RWPE1 (cell line): ENCODE measurements around the gene UBE2D2.

Source experiments
- CTCF ChIA-PET: fragments of 350-600 bp; sonication (Branson Sonifier 250); formaldehyde crosslinking; extraction: SDS; loops from one replicate; lab custom pipeline; 2021; lab: Yijun Ruan, JAX
- POLR2A ChIA-PET: fragments of 400-600 bp; formaldehyde crosslinking; extraction: SDS; loops from one replicate; lab custom pipeline; 2020; ENCODE audit warnings: antibody characterized with exemption; ENCODE audit not compliant: low non-redundant PET; lab: Yijun Ruan, JAX
- DNase-seq: peaks from one replicate; pipeline ENCODE4 v3.0.0; 2012; ENCODE audit warnings: low spot score
- H3K27ac ChIP-seq: fragments of 450-650 bp; 2 replicates; pipeline ENCODE4 v1.5.1; 2017
- CTCF ChIP-seq: fragments of 450-650 bp; conservative IDR thresholded peaks from 2 replicates; pipeline ENCODE4 v1.5.1; 2017; ENCODE audit warnings: low read depth, mild to moderate bottlenecking

UBE2D2 gene

GRCh38 chr5:139644001-139644456 is 82.9 kb downstream of the UBE2D2 start:
- no peak for TF ChIP-seq CTCF
- POLR2A ChIA-PET: no interaction called here
- DNase-seq: no peak
- CTCF ChIA-PET: interaction anchor here (0.6 to 1.5 kb wide), 5 partner anchors 8 to 144 kb away, joined by 3 to 5 read pairs (median 4); no protein-coding TSS in a partner anchor
- no peak overlapping the region for H3K27ac ChIP-seq

GRCh38 chr5:139644646-139645429 is 83.7 kb downstream of the UBE2D2 start:
- H3K27ac ChIP-seq: no peak overlapping the region
- ChIA-PET POLR2A (no interaction called here), CTCF (interaction anchor here (0.6 to 2.4 kb wide), 6 partner anchors 9 to 143 kb away, joined by 3 to 15 read pairs (median 4); no protein-coding TSS in a partner anchor)
- no peak for DNase-seq
- TF ChIP-seq CTCF: no peak

GRCh38 chr5:139645430-139645871 is 84.3 kb downstream of the UBE2D2 start:
- no peak for DNase-seq
- TF ChIP-seq CTCF: no peak
- ChIA-PET POLR2A (no interaction called here), CTCF (interaction anchor here (0.6 to 2.4 kb wide), 3 partner anchors 10 to 120 kb away, joined by 4 to 15 read pairs (median 4); no protein-coding TSS in a partner anchor)
- H3K27ac ChIP-seq: no peak overlapping the region

- POLR2A ChIA-PET: no interaction called here
Measured at GRCh38 chr5:139646111-139646510, 85.0 kb downstream of the UBE2D2 start.

GRCh38 chr5:139646912-139647505 is 85.9 kb downstream of the UBE2D2 start:
- H3K27ac ChIP-seq: no peak overlapping the region
- ChIA-PET POLR2A (interaction anchor here (0.7 to 0.9 kb wide), 3 partner anchors 12 to 131 kb away, joined by 3 to 6 read pairs (median 3); no protein-coding TSS in a partner anchor), CTCF (interaction anchor here (2.4 to 4.4 kb wide), 2 partner anchors 13 to 119 kb away, joined by 15 to 27 read pairs; no protein-coding TSS in a partner anchor)
- TF ChIP-seq CTCF: no peak
- DNase-seq: no peak

More at GRCh38 chr5:139646111-139646510, 85.0 kb downstream of the UBE2D2 start:
- CTCF ChIA-PET: interaction anchor here (2.4 kb wide), 1 partner anchor 119 kb away, joined by 15 read pairs; no protein-coding TSS in a partner anchor
- H3K27ac ChIP-seq: no peak overlapping the region
- TF ChIP-seq CTCF: no peak
- no peak for DNase-seq
